OCI-M2 (cell line): ENCODE results near the gene COMTD1.
A peak's percentile ranks its signal among the peaks of the same experiment; 100 is the strongest.

ENCODE experiments used
- DNase-seq: peaks from one replicate; lab custom pipeline; 2025; ENCODE audit not compliant: unreplicated experiment; lab: John Stamatoyannopoulos, UW

Gene COMTD1

DNA sequence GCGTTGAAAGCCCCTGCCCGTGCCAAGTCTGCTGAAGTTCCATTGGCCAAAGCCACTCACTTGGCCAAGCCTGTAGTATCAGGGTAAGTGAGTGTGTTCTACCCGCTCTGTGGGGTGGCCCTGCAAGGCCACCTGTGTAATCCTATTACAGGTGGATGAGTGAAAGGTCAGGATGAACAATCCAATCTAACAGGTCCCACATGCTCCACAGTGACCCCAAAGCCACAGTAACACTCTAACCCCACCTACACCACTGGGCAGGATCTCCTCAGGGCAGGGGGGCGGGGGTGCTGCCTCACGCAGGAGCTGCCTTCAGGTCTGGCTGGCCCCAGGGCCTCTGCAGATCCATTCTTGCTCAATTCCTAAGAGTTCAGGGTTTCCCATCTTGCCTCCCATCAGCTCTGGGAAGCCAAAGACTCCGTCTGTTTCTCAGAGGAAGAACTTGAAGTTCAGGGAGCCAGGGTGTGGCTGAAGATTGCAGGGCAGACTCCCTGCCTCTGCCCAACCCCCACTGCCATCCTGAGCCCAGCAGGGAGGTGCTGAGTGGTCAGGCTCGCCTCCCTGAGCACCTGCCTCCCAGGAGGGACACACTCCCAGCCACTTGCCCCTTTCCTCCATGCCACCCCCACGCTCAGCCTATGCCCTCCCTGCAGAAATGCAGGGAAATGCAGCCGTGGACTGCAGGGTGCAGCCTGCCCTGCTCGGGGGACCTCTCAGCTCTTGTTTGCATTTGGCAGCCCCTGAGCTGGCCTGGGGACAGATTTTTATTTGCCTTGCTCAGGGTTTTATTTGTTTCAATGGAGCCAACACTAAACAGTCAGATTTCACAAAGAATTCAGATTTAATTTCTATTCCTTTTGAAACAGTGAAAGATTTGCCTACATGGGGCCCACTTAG lies 9.8 kb upstream of the COMTD1 start:
- no peak for DNase-seq

DNA sequence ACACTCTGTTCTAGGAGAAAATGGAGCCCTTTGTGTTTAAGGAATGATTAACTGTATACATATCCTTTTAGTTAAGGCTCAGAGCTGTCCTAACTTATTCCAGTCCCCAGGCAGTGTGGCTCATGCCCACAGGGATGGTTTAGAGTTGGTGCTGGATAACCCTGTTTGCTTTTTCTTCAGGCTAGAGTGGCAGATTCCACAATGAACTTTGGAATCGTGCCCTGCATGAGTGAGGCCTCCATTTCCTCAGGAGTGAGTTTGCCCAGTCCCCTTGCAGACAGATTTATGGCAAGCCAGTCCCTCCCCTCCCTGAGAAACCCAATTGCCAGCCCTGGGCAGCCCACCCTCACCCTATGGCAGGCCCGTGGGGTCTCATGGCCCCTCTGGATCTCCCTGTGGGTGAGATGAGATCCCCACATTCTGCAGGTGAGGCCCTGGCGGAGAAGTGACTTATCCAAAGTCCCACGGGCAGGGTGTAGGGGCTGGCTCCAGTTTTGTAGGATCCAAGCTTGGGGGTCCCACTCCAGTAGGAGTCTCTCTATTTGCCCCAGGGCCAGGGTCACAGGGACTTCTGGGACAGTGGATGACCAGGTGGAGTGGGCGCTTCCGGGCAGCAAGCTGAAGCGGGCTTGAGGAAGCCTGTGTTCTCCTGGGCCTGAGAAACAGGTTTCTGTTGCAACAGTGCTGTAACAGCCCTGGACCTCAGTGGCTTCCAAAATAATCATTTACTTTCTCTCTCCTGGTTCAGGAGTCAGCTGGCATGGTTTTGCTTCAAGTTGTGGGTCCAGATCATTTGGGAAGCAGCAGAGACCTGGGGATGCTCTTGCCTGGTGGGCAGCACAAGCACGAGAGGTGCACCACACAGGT lies 9.0 kb upstream of the COMTD1 start:
- DNase-seq, result no peak

DNA sequence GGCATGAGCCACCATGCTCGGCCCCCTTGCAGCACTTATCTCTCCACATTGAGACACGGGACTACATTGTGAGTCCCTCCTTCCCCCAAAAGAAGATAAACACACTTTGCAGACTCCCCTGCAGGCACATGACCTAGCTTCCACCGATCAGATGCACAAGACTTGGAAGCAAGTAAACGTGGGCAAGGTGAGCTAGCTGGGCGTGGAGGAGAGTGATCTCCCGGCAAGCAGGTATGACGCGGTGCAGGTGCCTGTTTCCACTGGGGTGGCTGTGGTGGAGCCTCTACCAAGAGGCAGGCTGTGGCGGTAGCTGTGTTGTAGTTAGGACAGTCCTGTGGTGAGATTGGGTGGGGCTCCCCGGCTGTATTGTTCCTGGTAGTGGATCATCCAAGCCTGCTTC lies 7.7 kb upstream of the COMTD1 start:
- no peak for DNase-seq

DNA sequence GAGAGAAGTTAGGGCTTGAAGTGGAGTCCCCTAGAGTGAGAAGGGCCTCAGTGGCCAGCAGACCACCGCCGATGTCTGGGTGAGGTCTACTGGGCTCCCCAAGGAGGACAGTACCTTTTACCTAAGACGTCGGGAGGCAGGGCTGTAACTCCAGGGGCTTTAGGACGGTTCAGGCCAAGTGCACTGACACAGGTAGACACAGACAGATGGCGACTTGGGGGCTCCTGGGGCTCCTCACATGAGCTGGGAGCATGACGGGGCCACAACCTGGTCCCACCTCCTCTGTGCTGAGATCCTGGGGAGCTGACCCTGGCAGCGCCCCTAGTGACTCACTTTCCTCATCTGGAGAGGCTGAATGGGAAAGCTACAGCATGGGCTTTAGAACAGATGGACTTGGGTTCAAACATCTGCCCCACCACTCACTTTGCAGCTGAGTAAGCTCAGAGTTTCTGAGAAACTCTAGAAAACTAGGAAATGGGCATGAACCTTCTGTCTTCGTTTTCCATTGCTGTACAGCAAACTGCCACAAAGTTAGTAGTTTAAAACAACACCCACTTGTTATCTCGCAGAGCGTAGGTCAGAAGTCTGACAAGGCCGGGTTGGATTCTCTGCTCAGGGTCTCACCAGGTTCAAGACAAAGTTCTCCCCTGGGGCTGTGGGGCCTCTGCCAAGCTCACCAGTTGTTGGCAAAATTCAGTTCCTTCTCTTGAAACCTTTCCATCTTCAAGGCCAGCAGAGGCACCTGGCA lies 4.7 kb upstream of the COMTD1 start:
- no peak for DNase-seq

DNA sequence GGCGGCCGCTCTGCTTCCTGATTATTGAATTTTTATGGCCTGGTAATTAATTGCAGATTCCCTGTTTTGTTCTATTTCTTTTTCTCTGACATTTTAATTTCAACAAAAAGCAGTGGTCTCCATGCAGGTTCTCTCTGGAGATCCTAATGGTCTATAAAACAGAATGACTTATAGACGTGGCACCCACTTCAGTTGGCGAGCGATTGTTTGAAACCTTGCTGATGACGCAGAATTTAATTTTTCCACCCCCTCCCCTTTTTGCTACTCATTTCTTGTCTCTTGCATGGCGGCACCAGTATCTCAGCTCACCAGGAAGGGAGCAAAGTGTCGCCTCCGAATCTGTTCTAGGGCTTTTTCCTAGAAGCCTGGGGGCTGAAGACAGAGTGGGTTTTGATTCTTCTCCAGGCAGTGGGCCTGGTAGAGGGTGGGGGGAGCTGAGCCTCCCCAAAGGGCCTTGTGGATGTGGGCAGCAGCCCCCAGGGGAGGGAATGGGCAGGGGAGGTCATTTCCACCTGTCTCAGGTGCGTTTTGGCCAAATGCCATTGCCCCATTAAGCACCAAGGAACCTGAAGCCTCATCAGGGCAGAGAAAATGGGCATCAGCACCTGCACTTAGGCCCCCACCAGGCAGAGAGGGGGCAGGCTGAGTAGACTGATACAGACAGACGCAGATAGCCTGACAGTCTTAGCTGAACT lies 3.5 kb upstream of the COMTD1 start:
- DNase-seq, result no peak

DNA sequence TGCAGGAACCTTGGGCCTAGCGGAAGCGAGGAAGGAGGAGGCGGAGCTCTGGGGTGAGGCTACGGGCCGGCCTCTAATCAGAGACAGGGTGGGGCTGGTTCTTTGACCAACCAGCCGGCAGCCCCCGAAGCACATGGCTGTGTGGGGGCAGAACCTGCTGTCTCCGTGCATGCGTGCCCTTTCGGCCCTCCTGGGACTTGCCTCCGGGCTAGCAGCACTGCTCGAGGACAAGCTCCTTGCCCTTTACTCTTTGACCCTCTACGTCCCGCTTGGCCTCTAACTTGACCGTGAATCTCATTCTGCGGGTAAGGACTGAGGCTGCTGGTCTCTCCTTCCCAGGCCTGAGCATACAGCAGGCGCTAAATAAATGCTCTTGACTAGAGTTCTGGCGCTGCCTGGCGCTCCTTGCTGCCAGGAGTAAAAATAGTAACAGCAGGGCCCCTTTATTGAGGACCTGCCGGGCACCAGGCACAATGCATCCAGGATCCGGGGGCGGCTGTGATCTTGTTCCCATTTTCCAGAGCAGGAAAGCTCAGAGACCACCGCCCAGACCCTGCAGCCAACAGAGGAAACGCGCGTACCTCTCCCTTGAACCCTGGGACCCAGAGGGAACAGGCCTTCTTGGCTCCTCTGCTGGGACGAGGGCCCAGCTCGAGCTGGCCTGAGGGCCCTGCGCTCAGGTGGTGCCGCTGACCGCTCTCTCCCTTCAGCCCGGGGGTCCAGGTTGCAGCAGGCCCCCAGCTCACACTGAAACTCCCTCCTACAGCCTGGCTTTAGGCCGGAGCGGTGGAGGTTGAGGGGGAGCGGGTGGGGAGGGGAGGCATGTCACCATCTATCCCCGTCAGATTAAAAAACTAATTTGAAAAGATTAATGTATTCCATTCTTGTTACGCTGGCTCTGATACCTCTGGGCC lies 2.7 kb upstream of the COMTD1 start:
- no peak for DNase-seq

DNA sequence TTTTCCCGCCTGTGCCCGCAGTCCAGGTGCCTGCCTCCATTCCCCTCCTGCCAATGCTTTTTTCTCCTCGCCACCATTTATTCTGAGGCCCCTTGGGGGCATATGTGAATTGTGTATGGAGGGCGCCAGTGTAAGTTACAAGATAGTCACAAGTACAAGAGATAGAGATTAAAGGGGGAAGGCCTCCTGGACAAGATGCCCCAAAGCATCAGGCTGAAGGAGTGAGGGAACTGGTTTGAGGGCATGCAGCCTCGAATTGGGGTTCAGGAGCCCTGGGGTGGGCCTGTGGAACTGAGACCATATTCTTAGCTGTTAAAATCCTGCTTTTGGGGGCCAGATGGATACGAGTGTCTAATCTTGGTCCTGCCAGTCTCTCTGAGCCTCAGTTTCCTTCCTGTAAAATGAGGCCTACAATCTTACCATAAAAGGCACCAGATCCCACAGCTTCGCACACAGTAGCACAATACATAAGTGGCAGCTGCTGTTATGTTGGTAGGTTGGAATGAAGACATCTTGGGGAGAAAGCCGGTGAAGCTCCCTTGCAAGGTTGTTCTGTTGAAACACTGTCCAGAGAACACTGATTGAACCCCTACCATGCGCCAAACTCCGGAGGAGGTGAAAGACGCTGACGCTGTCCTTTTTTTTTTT lies 545 bp upstream of the COMTD1 start:
- no peak for DNase-seq

DNA sequence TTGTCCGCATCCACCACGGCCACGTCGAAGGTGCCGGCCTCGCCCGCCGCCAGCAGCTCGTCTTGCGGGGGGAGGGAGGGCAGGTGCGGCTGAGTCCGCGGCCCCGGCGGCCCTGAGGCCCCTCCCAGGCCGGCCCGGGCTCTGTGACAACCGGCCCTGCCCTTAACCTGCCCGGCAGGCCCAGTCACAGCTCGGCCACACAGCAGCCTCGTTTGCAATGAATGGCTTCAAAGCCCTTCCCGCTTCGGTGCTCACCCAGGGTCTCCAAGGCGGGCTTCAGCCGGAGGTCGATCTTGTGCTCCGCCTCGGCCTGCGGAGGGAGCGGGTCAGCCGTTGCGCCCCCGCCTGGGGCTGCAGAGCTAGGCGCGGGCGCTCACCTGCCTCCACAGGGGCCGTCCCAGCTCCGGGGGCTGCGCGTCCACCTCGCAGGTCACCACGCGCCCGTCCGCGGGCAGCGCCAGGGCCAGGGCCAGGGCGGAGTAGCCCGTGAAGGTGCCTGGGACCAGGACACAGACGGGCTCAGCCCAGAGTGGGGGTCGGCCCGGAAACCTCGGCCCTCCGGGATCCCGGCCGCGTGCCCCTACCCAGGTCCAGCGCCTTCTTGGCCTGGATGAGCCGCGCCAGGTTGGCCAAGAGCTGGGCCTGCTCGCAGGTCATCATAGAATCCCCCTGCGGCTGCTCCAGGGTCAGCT lies 928 bp downstream of the COMTD1 start:
- no peak for DNase-seq

DNA sequence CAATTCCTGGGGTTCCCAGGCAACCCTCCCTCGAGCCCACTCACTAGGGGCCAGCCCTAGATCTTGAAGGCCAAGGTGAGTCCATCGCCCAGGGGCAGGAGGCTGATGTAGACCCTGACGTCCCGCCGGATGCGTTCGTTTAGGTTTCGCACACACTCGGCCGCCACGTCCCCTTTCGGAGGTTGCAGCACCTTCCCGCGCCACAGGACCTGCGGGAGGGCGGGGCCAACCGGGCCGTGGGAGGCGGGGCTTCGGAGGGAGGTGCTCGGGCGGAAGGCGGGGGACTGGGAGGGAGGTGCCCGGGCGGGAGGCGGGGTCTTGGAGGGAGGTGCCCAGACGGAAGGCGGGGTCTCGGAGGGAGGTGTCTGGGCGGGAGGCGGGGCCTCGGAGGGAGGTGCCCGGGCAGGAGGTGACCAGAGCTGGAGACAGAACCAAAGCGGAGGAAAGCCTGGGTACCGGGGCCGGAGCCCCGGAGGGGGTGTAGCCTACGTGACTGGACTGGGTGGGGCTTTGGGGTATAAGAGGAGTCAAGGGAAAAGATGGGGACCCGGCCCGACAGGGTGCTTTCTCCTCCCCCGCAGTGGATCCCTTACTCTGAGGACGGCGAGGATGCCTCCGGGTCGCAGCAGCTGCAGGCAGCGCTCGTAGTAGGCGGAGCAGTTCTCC lies 1.6 kb downstream of the COMTD1 start:
- no peak for DNase-seq

DNA sequence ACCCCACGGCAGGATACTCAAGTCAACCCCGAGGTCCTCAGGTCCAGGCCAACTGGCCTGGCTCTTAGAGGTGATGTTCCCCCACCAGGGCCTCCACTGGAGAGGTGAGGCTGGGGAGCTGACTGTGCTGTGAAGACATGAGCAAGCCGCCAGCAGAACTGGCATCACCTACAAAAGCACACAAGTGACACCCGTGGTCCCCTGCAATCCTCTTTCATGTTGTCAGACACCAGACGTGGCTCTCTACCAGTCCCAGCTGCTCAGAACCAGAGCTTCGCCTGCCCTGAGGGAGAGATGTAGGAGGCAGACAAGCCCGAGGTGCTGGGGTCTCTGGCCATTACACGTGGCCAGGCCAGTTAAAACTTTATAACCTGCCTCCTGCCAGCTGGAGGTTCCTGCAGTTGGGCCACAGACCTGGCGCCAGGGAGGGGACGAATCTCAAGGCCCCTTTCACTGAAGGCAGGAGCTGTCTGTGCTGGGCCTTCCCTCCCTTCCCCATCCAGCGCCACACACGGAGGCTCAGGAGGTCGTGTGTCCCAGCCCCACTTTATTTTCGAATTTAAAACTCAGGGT lies 2.2 kb downstream of the COMTD1 start:
- DNase-seq, result no peak

DNA sequence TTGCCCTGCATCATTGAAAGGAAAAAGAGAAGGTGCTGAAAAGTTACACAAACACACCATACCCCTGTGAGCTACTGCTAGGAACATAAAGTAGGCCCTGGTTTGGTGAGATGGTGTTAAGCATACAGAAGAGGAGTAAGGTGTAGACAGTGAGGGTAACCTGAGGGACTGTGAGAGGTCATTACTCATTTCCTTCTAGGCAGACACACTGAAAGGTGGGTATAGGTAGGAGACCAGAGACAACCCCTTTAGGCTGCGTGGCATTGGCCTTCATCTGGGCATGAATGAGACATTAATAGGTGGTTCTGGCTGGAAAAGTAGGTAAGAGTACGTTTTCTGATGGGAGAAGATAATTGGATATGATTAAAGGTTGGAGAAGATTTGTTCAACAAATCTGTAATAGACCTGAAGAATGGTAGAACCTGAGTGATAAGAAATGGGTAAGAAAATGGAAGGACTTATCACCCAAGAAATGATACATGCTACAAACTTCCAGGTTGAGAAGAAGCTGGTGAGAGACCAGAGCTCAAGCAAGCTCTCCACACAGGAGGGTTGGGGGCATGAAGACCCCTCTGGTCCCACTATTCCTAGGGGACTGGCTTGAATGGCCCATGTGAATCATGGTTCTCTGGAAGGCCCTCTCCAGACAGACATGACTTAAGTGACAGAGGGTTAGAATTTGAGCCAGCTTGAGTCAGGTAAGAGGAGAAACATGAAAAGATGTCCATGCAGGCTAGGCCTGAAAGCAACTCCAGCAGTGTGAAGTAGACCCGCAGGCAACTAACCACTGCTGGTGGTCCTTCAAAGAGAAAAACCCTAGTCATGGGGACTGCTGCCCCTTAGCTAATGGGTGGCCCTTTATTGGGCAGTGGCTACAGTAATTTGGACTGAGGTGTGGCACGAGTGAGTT lies 3.8 kb downstream of the COMTD1 start:
- no peak for DNase-seq

DNA sequence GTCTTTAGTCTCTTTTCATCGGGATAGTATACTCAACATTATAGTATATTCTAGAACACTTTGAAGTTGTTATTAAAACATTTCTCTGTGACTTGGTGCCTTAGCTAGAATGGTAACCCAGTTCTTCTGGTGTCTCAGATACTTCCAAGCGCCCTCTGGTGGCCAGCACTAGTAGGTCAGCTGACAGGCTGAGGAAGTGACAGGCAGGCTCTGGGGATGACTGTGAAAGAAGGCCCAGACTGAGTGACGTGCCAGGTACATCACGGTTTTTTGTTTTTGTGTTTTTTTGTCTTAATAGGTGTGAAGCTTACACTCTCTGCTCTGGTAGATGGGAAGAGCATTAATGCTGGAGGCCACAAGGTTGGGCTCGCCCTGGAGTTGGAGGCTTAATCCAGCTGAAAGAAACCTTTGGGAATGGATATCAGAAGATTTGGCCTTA lies 5.1 kb downstream of the COMTD1 start:
- DNase-seq, result peak; percentile 35

DNA sequence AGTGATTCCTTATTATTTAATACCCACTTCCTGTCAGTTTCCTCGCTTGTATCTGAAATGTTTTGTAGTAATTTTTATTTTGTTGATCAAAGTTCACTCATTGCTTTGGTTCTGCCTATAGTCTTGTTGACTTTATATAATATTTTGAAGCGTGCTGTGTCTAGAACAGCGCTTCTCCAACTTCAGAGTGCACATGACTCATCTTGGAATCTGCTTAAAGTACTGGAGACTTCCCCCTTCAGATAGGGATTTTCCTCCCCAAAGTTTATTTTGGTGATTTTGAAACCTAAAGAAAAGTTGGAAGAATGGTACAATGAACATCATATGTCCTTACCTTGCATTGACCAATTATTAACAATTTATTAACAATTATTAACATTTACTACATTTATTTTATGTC lies 5.8 kb downstream of the COMTD1 start:
- no peak for DNase-seq

DNA sequence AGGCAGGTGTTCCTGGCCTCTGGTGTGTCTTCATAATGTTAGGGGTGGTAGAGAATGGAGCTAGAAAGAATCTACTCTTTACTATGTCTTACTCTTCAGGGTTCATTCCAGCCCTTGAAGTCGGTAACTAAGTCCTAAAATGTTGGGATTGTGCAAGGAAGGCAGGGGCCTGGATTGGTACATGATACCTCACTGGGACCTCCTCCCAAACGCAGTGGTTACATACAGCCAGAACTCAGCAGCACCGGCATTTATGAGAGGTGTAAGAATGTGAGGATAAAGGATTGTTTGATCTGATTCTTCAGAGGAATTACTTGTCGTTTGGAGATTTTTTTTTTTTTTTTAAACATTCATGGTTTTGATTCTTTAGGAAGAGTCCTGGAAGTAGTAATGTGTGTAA lies 6.9 kb downstream of the COMTD1 start:
- DNase-seq, result no peak

DNA sequence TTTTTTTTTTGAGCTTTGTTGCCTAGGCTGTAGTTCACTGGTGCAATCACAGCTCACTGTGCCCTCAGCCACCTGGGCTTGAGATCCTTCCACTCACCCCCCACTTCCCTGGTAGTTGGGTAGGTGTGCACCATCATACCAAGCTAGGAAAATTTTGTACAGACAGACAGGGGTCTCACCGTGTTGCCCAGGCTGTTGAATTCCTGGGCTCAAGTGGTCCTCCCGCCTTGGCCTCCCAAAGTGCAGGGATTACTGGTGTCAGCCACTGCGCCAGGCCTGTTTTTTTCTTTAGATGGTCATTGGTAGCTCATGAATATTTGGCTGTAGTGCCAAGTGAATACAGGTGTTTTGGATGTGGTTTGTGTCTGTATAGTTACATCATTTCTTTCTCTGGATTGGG lies 7.5 kb downstream of the COMTD1 start:
- DNase-seq, result no peak

DNA sequence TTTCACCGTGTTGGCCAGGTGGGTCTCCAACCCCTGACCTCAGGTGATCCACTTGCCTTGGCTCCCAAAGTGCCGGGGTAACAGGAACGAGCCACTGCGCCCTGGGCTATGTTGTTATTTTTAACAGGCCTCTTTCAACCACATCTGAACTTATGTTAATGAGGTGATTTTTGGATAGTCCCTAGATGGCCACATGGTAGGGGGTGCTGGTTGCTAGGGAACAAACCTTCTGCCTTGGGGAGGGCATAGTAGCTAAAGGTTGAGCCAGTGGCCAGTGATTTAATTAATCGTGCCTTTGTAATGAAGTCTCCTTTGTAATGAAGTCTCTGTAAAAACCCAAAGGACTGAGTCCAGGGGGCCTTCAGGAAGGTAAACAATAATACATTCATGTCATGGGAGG lies 9.1 kb downstream of the COMTD1 start:
- DNase-seq, result no peak

DNA sequence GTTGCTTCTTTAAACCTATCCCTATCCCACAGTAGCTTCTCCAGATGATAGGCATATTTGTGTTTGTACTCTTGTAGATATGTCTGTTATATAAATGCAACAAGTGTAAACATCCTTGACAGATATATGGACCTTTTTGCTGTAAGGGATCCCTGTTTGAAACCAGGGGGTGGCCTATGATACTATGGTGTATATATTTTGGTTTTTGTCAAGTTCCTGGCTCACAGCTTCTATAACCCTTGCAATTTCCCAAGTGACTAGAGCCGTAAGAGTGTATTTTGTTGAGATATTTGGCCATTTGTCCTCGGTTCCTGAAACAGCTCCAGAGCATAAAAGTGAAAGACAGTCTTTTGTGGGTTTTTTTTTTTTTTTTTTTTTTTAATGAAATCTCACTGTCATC lies 9.7 kb downstream of the COMTD1 start:
- DNase-seq, result no peak
